KG1 (cell line): Measurements from ENCODE around the gene PPL.
"Not testable (repeated sequence)": the region's sequence is repeated elsewhere in the genome, so short reads cannot be mapped to it uniquely, and the experiment has no call there.

Experiments
- DNase-seq: peaks from one replicate; lab custom pipeline; 2025; lab: John Stamatoyannopoulos, UW

Gene PPL

GRCh38 chr16:4909825-4910224 lies 27.1 kb downstream of the PPL start:
- DNase-seq = no peak

GRCh38 chr16:4908854-4909401 lies 28.0 kb downstream of the PPL start:
- DNase-seq = no peak

GRCh38 chr16:4904942-4905615 lies 31.9 kb downstream of the PPL start:
- no peak for DNase-seq

DNA sequence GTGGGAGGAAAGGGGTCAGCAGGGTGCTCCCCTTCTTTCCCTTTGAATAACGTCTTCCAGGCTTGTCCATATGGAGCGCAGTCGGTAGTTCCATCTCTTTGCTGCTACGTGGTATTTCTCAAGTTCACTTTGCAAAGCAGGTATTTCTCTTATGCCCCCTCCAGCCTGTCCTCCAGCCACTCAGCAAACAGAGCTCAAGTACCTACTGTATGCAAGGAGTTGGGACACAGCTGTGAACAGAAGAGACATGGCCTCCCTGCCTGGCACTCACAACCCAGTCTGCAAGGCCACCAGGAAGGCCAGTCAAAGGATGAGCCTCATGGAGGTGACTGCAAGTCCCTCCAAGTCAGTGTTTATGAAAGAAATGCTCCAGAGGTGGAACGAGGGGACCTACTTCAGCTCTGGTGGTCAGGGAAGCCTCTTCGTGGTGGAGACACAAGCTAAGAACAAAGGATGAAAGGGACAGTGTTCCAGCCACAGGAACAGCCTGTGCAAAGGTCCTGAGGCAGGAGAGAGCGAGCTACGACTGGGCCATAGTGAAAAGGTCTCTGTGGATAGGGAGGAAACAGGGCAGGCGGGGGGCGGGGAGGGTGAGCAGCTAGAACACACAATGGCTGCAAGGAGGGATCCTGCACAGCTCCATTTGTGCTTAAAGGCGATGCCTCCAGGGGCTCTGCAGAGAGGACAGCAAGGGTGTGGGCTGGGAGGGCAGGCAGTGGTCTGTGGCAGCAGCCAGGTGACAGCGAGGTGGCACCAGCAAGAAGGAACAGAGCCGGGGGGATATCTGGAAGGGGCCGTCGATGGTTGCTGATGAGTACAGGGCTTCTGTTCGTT lies 32.6 kb downstream of the PPL start:
- DNase-seq = no peak

DNA sequence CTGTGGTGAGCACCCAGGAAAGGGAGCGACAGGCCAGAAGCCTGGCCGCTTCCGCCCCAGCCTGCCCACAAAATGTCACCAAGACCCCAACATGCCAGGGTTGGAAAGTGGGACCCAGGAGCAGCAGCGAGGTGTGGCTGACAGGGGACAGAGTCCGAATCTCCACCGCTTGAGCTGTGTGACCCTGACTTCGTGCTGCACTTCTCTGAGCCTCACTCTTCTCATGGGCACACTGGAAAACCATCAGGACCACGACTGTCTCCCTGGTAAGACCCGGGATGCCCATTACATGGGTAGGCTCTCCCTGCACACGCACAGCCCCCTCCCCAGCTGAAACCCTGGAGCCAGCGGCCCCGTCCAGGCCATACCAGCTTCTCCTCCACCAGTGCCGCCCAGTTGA lies 34.9 kb downstream of the PPL start:
- DNase-seq = no peak

DNA sequence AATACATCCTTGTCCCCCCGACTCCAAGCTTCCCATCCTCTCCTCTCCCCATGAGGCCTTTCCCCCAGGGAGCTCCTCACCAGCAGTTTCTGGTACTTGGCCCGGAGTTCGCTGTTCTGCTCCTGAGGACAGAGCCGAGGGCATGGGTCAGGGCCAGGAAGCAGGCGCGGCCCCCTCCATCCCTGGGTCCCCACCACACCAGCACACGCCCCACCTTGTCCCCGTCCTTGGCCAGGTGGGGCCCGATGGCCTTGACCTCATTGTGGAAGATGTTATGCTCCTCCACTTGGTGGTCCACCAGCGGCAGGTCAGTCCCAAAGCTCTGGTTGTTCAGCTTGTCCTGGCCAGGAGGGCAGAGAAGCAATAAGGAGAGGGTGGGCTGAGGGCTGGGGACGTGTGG lies 36.2 kb downstream of the PPL start:
- no peak for DNase-seq

GRCh38 chr16:4900036-4900435 lies 36.9 kb downstream of the PPL start:
- no peak for DNase-seq

DNA sequence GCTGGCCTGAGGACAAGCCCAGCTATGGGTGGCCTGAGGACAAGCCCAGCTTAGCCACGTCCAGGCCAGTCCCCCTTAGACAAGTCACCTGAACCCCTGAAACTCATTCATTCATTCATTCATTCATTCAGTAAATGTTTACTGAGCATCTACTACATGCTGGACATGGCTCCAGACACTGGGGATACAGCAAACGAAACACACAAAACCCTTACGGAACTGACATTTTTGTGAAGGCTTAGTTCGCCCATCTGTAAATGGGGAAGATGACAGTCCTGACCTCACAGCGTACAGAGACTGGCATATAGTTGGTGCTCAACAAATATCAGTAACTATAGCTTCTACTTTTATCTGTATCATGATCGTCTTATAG lies 37.5 kb downstream of the PPL start:
- DNase-seq = no peak

- no peak for DNase-seq
Measured at GRCh38 chr16:4898811-4899473, 38.0 kb downstream of the PPL start.

GRCh38 chr16:4897328-4897727 lies 39.6 kb downstream of the PPL start:
- DNase-seq = no peak

- not testable (repeated sequence) for DNase-seq
Measured at GRCh38 chr16:4896761-4897160, 40.2 kb downstream of the PPL start.

DNA sequence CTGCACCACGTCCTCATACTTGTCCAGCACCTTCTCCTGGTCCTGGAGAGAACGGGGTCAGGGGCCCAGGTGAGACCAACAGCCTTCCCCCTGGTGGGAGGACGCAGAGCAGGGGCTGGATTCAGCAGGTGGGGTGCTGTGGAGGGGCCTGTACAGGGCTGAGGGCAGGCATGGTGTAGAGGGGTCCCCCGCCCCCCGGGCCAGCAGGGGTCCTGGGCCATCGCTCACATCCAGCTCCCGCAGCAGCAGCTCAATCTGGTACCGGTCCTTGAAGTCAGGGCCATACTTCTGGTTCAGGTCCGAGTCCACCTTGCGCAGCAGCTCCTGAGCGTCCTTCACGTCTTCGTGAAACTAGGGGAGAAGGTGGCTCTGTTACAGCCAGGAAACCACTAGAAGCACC lies 41.6 kb downstream of the PPL start:
- DNase-seq = no peak

DNA sequence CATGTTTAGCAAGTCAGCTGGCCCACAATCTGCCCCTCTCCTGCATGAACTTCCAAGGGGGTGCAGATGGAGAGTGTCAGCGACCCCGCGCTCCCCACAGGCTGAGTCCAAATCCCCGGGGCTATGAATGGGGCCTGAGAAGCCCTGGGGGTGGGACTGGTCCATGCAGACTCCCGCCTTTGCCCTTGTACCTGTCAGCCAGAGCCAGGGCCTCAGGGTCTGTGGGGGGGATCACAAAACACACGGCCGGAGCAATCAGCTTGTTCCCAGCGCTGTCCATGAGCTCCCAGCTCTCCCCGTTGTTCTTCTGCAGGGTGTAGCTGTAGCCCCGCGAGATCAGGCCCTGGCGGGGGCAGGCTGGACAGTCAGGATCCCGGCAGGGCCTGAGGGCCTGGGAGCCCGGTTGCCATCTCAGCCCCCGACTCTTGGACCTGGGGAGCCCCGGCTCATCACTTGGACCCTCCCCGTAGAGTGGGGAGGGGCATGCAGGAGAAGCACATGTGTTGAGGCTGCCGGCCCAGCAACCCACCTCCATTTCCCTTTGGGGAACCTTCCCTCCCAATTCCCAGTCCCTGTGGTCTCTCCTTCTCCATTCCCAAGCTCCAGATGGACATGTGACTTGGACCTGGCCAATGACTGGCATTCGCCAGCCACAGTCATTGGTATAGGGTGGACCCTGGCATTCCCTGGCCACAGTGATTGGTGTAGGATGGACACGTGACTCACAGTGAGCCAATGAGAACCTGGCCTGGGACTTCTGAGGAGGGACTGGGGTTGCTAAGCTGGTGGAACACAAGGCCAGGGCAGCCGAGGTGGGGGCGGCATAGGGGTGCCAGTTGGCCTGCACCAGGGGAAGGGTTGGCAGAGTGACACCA lies 42.4 kb downstream of the PPL start:
- DNase-seq = no peak

DNA sequence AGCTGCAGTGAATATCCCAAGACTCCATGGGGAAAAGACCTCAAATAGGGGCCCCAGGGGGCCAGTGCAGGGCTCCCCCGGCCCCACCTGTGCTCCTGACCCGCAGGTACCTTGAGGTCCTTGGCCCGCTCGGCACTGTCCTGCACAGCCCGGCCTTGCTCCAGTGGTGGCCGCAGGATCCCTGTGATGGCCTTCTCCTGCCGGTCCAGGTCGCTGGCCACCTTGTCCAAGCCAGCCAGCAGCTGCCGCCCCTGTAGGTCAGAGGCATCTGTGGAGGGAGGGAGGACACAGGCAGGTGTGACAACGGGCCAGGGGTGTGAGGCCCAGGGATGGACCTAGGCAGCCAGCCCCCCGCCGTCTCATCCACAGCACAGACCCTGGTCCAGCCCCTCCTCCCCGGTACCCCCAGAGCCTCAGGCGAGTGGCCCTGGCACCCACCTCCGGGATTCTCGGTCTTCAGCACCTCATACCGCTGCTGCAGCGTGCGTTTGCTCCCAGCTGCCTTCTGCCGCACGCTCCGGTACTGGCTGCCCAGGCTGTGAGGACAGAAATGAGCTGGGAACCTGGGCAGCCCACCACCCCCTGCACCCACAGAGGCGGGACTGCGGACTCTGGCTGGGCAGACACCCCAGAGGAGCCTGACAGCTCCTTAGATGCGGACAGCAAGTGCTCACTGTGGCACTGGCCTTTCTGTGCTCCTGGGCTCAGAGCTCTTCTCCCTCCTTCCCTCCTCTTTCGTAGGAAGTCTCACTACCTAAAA lies 43.7 kb downstream of the PPL start:
- DNase-seq = no peak

DNA sequence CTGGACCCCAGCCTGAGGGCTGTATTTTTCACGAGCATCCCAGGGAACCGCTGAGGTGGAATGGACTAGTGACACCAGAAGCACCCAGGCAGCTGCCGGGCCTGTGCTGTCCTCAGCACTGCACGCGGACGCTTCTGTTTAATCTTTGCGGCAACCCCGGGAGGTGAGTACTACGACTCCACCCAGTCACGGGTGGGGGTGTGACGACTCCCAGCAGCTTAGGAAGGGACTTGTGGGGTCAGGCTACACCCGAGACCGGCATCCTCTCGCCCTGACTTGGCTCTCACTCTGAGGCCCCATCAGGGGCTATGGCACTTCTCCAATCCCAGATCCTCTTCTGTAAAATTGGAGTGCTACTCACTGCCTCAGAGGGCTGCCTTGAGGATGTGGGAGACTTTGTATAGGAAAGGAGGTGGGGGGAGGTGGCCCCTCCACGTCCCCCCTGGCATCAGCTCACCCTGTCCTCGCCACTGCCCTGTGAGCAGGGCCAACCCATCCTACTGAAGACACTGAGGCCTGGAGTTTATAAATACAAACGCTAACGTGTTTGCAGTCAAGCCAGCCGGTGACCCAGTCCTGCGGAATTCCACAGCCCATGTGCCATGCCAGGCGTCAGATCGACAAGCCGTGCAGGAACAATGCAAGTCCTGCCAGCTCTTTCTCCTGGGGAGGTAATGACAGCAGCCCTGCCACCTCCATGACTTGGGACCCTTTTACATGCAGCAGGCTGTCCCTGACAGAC lies 44.4 kb downstream of the PPL start:
- no peak for DNase-seq

DNA sequence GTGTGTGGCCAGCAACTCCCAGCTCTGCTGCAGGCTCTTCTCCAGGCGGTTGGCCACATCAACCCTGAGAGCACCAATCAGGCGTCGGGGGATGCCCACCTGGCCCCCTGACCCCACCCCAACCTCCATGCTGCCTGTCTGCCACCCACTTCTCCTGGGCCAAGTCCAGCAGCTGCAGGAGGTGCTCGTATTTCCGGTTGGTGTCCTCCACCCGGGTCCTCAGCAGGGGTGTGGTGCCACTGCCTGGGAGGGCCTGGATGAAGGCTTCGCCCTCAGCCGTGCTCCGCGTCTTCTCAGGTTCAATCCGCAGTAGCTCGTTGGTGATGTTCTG lies 45.1 kb downstream of the PPL start:
- no peak for DNase-seq

DNA sequence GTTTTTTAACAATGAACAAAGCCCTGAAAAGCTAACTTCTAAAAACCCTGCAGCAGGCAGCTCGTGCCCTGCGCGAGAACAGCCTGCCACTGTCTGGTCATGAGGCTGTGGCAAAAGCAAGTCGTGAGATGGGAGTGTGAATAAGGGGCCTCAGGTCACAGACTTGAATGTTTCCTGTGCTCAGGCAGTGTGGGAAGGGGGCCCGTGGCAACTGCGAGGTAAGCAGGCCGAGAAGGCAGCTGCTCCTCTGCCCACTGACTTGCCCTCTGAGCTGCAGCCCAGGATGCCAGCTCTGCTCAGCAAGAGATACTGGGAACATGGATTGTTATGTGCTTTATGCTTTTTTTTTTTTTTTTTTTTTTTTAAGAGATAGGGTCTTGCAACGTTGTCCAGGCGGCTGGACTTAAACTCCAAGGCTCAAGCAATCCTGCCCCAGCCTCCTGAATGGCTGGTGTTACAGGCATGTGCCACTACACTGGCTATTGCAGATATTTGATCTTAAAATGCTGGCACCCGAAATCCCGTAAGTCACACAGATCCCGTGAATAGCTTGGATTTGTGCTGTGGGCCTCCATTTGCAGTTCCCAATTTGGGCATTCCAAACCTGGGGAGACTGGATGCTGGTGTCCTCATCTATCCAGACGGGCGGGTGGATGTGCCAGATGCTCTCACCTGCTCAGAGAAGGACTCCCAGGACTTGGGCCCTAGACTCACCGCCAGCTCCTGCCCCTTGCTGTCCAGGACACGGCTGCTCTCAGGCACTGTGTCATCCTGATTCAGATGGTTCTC lies 45.7 kb downstream of the PPL start:
- no peak for DNase-seq

DNA sequence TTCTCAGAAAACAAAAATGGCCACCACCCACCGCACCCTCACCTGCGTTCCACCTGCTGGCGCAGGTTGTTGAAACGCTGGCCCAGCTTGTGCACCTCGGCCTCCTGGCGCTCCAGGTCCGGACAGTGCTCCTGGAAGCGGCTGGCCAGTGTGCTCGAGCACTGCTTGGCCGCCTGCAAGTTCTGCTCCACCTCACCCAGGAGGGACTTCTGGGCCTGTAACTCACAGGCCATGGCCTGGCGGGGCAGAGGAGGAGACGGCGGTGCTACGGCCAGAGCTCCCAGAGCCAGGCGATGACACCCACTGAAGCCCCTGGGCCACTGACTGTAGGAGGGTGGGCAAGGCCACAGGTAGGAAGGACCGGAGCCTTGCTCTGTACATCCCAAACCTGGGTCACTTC lies 46.3 kb downstream of the PPL start:
- DNase-seq = no peak

DNA sequence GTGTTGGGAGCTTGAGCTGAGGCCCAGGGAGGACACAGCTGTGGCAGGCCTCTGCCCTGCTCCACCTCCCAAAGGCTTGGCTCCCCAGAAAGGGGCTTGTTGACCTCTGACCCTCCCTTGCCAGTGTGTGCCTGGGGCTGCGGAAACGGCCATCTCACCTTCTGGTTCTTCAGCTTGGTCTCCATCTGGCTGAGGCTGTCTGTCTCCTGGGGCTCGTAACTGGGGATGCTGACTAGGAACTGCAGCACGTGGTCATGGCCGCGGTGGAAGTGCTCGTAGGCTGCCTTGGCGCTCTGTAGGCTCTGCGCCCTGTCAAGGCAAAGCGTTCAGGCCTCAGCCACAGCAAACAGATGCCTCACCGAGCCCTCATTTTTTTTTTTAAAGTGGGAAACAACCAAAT lies 46.9 kb downstream of the PPL start:
- no peak for DNase-seq
